Stimulated activated CD8-positive, alpha-beta memory T cell treated with anti-CD3 and anti-CD28 coated beads, Interleukin-12 subunit alpha, Interleukin-12 subunit beta, amount 100 ng/mL, for 4 hours (primary cell): Measurements from ENCODE around the gene APOF.
"Not testable (repeated sequence)": the region's sequence is repeated elsewhere in the genome, so short reads cannot be mapped to it uniquely, and the experiment has no call there.

Experiments
- DNase-seq: peaks from one replicate; pipeline ENCODE4 v3.0.0-alpha.2; 2020; ENCODE audit warnings: low read depth

Gene APOF

GRCh38 chr12:56362130-56363059, at the start of gene APOF:
Gene APOF, minus strand, starts transcription at chr12:56362857. Its CDS starts 112 bp downstream, at chr12:56362745.
- DNase-seq, result no peak

GRCh38 chr12:56411781-56412639, 49.4 kb upstream of the APOF start:
- DNase-seq, result no peak

GRCh38 chr12:56410768-56411167, 48.1 kb upstream of the APOF start:
- DNase-seq, result no peak

- no peak for DNase-seq
Observed at GRCh38 chr12:56408799-56409417, 46.3 kb upstream of the APOF start.

GRCh38 chr12:56404227-56404626, 41.6 kb upstream of the APOF start:
- DNase-seq, result not testable (repeated sequence)

- DNase-seq, result not testable (repeated sequence)
Observed at GRCh38 chr12:56401612-56402011, 39.0 kb upstream of the APOF start.

- not testable (repeated sequence) for DNase-seq
Observed at GRCh38 chr12:56401125-56401524, 38.5 kb upstream of the APOF start.

- not testable (repeated sequence) for DNase-seq
Observed at GRCh38 chr12:56399466-56399865, 36.8 kb upstream of the APOF start.

- DNase-seq, result no peak
Observed at GRCh38 chr12:56398324-56398723, 35.7 kb upstream of the APOF start.

- no peak for DNase-seq
Observed at GRCh38 chr12:56392331-56392730, 29.7 kb upstream of the APOF start.

- DNase-seq, result no peak
Observed at GRCh38 chr12:56391721-56392120, 29.1 kb upstream of the APOF start.

- no peak for DNase-seq
Observed at GRCh38 chr12:56389412-56389811, 26.8 kb upstream of the APOF start.

- no peak for DNase-seq
Observed at GRCh38 chr12:56387152-56387736, 24.6 kb upstream of the APOF start.

GRCh38 chr12:56385873-56386272, 23.2 kb upstream of the APOF start:
- DNase-seq, result no peak

- DNase-seq, result no peak
Observed at GRCh38 chr12:56382611-56383010, 20.0 kb upstream of the APOF start.

- DNase-seq, result no peak
Observed at GRCh38 chr12:56377989-56378316, 15.3 kb upstream of the APOF start.

GRCh38 chr12:56377310-56377988, 14.8 kb upstream of the APOF start:
- DNase-seq, result no peak

- no peak for DNase-seq
Observed at GRCh38 chr12:56375598-56376434, 13.2 kb upstream of the APOF start.

- DNase-seq, result no peak
Observed at GRCh38 chr12:56374726-56375597, 12.3 kb upstream of the APOF start.

- no peak for DNase-seq
Observed at GRCh38 chr12:56373515-56373914, 10.9 kb upstream of the APOF start.
